ENCODE results near the gene PPP1R12A.
A peak's percentile ranks its signal among the peaks of the same experiment; 100 is the strongest.

The PPP1R12A gene

DNA sequence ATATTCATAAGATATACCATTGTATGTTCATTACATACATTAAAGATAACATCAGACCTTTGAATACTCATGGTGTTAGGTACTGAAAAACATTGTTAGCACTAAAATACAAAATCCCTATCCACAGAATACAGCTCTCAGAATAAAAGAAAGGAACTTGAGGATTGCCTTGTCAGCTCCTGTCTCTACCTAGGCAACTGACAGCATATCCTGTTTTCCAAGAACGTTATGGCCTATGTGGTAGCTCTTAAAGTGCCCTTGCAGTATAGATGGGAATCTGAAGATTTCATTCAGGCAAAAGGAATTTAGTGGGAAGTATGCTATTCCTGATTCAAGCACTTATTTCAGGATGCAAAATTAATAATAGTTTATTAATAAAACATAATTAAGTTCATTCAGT is 1.8 kb upstream of the PPP1R12A start:
- no peak for DNase-seq (ENCODE audit: low read depth in 2 of 2, low spot score in 1 of 2)

DNA sequence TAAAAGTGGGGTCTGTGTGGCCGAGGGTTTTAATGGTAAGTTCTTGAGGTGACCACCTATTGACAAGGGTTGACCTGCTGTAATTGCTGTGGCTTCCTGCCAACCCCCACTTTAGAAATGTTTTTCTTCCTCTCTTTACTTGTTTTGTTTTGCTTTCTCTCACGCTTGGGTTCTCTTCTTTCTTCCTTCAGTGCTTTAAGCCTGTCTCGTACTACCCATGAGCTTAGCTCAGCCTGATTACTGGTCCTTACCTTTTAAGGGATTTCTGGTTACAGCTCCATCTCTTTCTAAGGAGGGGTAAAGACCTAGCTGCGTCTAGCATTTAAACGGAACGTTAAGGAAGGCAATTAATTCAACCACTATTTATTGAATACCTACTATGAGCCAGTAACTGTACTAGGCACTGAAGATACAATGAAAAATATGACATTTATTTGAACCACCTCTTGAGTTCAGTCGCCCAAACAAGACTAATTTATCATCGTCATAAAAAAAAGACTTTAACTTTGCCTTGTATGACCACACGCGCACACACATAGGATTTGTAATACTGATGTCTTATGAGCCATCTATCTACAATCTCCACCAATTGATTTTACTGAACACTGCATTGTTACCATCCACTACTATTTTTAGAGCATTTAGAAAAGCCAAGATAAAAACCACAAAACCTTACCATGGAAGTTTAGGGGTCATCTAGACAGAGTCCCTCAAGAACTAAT is 888 bp upstream of the PPP1R12A start:
- no peak for DNase-seq (ENCODE audit: low read depth in 2 of 2, low spot score in 1 of 2)

DNA sequence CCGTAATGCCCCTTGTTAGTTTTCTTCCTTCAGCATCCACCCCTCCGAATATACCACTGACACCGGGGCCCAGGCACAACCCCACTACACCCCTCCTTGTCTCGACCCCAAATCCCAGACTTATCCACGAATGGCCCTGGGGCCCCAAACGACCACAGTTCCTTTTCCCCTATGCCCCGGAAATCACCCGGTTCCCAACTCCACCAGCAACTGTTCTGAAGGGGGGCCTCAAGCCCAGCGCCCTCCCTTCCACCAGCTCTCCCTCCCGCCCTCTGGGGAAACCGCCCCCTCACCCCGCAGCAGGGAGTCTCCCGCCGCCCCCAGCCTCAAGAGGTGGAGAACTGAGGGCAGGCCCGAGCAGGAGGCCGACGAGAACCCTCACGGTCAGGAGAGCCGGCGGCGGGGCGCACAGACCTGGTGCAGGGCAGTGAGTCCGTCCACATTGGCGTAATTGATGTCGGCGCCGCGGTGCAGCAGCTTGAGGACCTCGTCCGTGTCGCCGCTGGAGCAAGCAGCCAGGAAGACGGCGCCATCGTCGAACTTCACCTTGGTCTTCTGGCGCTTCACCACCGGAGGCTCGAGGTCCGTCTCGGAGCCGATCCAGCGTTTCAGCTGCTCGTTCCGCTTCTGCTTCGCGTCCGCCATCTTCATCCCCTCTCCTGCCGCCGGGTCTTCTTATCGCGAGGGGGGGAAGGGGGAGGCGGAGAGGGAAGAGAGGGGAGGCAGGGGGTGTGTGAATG is 446 bp downstream of the PPP1R12A start:
- peak in 1 of 2 donors; percentile 6 for DNase-seq (ENCODE audit: low read depth in 2 of 2, low spot score in 1 of 2)

DNA sequence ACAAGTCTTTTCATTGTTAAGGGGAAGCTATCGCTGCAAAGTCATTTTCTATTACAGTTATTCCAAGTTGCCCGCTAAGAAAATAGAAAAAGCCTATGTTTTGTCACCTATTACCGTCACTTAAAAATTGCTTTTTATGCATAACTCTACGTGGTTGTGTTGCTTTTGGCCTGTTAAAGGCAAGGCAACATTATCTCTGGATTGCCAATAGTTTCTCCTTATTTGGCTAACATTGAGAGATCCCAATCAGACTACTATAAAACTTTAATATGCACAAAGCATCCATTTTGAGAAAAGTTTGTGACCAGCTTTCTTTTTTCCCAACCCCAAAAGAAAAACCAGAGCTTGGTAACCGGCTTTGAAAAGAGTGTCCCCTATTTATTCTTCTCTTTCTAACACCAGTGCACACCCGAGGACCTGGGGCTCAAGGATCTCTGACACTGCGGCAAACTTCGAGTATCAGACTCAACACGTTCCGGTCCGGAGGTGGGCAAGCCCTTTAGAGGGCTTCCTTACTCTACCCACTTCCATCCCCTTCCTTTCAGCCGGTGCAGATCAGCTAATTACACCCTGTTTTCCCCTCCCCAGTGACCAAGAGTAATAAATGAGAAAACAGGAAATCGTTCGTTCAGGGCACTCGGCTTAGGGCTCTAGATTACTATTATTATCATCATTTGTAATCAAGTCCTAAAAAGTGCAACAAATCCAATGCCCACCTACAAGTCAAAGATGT is 1.2 kb downstream of the PPP1R12A start:
- no peak for DNase-seq (ENCODE audit: low read depth in 2 of 2, low spot score in 1 of 2)

DNA sequence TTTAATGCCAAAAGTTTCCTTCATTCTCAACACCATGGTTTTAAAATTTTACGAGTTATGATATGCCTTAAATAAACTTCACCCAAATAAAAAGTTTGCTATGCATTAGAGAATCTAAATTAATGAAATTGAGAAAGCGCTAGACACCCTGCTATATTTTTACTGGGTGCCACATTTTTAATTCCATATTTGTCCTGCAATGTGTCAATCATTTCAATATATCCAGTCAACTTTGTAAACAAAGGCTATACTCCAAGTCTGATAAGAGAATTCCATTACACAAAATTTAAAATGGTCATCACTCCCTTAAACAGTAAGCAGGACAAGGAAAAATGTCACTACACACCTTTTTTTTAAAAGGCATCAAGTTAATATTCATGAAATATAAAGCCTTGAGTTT is 1.9 kb downstream of the PPP1R12A start:
- DNase-seq (ENCODE audit: low read depth in 2 of 2, low spot score in 1 of 2), result no peak

DNA sequence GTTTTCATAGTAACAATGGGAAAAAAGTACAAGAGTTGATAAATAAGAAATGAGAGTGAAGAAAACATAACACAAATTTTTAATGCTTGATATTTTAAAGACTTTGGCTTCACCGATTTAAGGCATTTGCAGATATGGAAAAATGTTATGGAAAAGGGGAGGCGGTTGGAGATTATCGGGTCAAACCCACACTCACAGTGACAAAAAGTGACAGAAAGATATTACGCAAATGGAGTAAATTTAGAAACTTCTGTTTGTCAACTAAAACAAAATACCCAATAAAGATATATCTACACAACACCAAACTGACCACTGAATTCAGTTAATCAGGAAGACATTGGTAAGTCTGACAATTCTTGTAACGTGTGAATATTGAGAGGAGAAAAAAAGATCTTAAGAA is 2.5 kb downstream of the PPP1R12A start:
- no peak for DNase-seq (ENCODE audit: low read depth in 2 of 2, low spot score in 1 of 2)

DNA sequence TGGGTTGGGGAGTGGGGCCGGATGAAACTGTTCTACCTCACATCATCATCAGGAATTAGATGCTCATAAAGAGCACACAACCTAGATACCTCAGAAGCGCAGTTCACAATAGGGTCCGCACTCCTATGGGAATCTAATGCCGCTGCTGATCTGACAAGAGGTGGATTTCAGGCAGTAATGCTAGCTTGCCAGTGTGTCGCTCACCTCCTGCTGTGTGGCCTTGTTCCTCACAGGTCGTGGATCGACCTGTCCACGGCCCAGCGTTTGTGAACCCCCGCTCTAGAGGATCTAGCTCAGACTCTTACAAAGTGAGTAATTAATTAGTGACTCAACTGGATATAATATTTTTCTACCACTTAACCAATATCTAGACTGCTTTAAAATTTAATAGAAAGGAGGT is 5.8 kb downstream of the PPP1R12A start:
- no peak for DNase-seq (ENCODE audit: low read depth in 2 of 2, low spot score in 1 of 2)

DNA sequence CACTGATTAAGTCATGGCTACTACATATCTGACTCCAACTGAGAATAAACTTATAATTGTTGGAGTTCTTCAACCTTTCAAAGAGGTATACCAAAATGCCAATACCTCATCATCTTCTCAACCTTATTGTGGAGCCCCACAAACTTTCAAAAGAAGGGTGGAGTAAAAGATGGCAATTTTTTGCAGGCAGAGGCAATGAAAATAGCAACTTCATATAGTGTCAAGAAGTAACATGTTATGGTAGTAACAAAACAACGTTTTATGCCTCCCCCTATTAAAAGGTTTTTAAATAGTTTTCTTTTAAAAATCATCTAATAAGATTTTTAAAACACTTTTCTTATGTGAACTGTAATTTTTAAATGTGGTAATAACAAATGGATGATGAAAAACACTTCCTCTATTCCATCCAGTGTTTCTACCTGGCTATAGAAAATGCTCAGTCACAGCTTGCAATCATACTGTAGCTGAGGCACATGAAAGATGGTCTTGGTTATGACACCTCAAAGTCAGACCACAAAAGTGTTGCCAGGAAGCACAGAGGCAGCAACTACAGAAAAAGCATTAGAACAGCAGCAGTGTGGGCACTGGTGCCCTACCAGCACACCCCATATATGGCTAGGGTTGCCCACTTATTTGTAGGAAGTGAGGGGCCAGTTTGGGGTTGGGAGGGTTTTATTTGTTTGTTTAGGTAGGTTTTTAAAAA is 7.0 kb downstream of the PPP1R12A start:
- DNase-seq (ENCODE audit: low read depth in 2 of 2, low spot score in 1 of 2), result peak in 1 of 2 donors; percentile 17

DNA sequence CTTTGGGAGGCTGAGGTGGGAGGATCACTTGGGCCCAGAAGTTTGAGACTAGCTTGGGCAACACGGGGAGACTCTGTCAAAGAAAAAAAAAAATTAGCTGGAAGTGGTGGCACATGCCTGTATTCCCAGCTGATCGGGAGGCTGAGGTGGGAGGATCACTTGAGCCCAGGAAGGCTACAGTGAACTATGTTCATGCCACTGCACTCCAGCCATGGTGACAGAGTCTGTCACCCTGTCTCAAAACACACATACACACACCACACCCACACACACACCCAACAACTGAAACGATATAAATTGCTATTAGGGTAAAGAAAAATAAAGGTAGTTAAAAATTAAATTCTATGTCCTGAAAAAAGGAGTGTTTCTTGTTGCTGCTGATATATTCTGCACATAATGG is 7.9 kb downstream of the PPP1R12A start:
- no peak for DNase-seq (ENCODE audit: low read depth in 2 of 2, low spot score in 1 of 2)

DNA sequence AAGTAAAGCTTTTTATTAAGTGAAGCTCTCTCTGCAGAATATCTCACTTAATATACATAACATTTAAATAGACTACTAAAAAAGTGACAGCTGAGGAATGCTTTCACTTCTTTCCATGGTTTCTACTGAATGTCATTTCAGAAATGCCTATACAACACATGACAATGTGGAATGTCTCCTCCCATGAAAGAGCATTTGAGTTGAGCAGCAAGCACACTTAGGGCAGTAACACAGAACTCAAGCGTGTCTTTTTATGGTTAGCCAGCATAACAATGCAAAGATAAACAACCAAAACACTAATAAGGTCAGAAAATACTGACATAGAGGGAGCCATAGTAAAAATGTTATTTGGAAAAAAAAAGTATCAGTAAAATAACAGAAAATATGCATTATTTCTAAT is 9.4 kb downstream of the PPP1R12A start:
- no peak for DNase-seq (ENCODE audit: low read depth in 2 of 2, low spot score in 1 of 2)

DNA sequence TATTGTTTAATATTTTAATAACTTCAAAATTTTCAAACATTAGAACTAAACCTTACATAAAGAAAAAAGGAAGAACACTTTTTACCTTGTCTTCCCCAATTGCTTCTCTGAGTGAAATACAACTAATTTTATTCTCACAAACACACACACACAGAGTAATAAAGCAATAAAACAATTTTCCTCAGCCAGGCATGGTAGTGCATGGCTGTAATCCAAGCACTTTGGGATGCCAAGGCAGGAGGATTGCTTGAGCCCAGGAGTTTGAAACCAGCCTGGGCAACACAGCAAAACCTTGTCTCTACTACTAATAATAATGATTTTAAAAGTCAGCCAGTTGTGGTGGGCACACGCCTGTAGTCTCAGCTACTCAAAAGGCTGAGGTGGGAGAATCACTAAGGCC is 13.1 kb downstream of the PPP1R12A start:
- DNase-seq (ENCODE audit: low read depth in 2 of 2, low spot score in 1 of 2), result no peak

DNA sequence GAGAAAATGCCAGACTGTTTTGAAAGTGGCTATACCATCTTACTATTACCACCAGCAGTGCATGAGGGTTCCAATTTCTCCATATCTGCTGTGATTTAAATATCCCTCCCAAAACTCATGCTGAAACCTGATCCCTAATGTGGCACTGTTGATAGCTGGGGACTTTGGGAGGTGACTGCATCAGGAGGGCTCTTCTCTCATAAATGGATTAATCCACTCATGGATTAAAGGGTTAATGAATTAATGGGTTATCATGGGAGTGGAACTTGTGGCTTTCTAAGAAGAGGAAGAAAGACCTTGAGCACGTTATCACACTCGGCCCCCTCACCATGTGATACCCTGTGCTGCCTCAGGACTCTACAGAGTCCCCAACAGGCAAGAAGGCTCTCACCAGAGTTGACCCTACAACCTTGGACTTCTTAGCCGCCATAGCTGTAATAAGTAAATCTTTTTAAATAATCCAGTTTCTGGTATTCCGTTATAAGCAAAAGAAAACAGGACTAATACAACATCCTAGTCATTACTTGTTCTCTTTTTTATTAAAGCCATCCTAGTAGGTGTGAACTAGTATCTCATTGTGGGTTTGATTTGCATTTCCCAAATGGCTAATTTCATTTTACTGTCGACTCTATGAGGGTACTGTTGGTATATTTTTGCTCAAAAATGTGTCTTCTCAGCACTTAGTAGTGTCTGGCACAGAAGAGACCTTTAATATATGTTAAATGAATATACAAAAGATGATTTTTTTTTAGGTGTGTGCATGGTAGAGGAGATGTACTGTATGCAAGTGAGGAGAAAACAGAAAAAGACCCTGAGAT is 14.3 kb downstream of the PPP1R12A start:
- DNase-seq (ENCODE audit: low read depth in 2 of 2, low spot score in 1 of 2), result no peak

DNA sequence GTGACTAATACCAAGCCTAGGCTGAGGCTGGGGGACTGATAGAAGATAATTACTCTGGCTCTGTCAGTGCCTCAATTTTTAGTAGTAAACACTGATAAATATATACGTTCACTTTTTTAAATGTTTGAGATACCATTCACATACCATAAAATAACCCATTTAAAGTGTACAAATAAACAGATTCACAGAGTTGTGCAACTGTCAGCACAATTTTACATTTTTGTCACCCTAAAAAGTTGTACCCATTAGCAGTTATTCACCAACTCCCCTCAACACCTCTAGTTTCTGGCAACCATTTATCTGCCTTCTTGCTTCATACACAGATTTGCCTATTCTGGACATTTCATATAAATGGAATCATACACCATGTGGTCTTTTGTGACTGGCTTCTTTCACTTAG is 15.1 kb downstream of the PPP1R12A start:
- DNase-seq (ENCODE audit: low read depth in 2 of 2, low spot score in 1 of 2), result no peak

DNA sequence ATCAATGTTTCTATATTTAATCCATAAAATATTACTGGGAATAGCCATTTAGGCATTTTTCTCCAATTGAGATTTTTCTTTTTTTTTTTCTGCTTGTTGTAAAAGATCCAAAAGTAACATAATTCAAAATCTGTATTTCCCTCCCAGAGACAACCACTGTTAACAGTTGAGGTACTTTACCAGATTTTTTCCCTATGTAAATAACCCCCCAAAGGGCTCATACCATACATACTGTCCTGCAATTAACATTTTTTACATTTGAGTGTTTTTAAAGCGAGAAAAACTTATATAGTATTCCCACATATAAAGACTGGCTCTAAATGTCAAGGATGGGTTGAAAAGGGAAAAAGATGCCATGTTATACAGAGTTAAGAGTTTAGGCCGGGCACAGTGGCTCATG is 18.1 kb downstream of the PPP1R12A start:
- DNase-seq (ENCODE audit: low read depth in 2 of 2, low spot score in 1 of 2), result no peak

DNA sequence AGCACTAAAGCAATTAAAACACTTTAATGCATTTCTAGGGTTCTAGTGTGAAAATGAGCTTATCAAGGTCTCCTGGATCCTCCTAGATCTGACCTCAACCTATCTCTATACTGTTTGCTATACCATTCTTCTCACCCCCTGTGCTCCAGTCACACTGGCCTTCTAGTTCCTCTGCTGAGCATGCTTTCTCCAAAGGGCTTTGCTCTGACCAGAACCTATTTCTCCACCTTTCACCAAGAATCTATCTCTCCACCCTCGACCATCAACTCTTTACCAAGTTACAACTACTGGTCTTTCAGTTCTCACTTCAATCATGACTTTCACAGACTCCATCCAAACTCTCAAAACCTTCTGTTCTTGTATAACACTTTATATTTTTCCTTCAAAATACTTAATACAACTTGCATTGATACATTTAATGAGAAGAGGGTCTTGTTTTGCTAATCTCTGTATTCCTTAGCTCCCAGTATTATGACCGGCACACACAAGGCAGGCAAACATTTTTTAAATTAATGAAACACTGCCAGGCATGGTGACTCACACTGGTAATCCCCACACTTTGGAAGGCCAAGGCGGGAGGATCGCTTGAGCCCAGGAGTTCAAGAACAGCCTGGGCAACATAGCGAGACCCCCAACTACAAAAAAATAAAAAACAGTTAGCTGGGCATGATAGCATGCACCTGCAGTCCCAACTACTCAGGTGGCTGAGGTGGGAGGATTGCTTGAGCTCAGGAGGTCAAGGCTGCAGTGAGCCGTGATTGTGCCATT is 22.8 kb downstream of the PPP1R12A start:
- DNase-seq (ENCODE audit: low read depth in 2 of 2, low spot score in 1 of 2), result no peak

DNA sequence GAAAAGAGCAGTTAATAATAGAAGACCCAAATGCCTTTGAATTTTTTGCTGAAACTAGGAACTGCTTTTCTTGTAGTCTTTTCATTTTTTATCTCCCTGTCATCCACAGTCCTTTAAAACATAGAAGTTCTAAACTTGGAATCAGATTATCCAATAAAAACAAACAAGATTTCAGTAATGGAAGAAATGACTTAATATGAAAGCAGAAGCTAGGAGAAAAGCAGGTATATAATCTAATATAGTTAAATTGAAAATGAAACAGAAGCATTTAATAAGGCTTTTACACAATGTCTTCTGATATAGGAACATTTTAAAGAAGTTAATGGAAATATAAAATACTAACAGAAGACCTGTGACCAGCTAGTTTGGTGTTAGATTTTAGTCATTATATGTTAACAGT is 26.5 kb downstream of the PPP1R12A start:
- DNase-seq (ENCODE audit: low read depth in 2 of 2, low spot score in 1 of 2), result no peak

DNA sequence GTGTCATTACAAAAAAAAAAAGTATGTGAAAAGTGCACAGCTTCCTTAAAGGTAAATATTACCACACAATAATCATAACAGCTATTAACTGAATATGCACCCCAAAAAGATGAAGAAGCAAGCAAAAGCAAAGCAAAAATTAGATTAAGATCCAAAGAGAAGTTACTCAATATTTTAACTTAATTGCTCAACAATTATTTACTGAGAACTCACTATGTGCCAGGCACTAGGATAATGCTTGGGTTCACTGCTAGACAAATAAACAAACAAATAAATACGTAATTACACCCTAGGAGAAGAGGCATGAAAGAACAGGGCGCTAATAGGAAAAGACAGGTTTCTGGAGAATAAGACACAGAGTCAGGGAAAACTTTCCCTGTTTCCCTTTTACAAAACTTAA is 33.4 kb downstream of the PPP1R12A start:
- no peak for DNase-seq (ENCODE audit: low read depth in 2 of 2, low spot score in 1 of 2)

DNA sequence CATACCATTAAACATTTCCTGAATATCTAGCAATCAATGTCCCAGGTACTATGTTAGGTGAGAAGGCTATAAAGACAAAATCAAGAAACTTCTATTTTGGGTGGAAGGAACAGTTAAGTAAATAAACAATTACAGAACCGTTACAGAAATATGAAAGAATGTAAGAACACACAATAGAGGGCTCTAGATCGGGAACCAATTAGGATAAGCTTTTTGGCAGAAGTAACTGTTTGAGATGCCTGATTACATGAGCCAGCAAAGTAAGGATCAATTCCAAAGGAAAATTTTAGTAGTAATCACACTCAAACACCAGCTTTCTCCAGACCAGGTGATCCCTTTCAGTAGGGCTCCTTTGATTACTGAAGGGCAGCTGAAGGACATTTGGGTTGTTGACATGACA is 33.9 kb downstream of the PPP1R12A start:
- DNase-seq (ENCODE audit: low read depth in 2 of 2, low spot score in 1 of 2), result no peak

DNA sequence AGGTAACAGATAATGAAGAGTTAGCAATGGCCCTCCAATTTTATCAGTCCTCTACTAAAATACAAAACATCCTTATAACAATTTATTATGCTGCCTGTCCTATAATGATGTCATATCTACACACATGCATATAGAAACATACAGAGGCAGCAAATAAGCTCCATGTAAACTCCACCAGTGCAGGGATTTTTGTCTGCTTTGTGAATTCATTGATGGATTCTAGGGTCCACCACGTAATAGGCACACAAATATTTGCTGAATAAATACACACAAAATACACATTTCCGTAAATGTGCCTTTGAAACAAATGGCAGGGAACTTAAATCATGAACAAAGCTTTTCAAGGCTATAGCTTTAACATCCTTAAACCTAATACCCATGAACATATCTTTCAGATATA is 34.7 kb downstream of the PPP1R12A start:
- no peak for DNase-seq (ENCODE audit: low read depth in 2 of 2, low spot score in 1 of 2)

DNA sequence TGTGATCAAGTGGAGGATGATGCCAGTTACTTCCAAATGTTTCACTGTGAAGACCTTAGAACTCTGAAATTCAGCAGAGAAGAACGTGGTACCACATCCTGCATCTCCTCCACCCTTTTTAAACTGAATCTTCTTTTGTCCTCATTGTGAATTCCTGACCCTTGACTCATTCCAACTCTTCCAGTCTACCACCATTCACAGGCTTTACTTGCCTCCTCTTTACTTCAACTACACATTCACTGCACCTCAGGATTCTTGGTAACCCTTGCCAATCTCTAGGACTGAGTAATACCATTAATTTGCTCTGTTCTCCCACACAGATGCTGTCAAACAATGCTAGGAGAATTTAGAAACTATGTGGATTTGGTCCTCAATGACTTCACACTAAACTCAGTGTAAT is 37.3 kb downstream of the PPP1R12A start:
- DNase-seq (ENCODE audit: low read depth in 2 of 2, low spot score in 1 of 2), result no peak
